Chondrocyte (in vitro differentiated cells): Measurements from ENCODE around the gene SLC27A3. TPM values are rescaled to one million over a fixed set of nuclear protein-coding genes. Genes with fewer than 3 reads are reported as not detected.
A peak's percentile ranks its signal among the peaks of the same experiment; 100 is the strongest.

Experiments used
- DNase-seq: peaks from one replicate; pipeline ENCODE4 v3.0.0; 2021; ENCODE audit warnings: mixed read lengths, low spot score
- H3K27ac Mint-ChIP-seq: one replicate; pipeline ENCODE4 v1.8.0; 2021; ENCODE audit warnings: mild to moderate bottlenecking, moderate library complexity, mixed read lengths; ENCODE audit not compliant: unreplicated experiment
- H3K27me3 Mint-ChIP-seq: 2 replicates; pipeline ENCODE4 v1.8.0; 2021; ENCODE audit warnings: low read depth, mixed read lengths
- H3K36me3 Mint-ChIP-seq: 2 replicates; pipeline ENCODE4 v1.8.0; 2021; ENCODE audit warnings: low read depth, mixed read lengths
- H3K4me1 Mint-ChIP-seq: 2 replicates; pipeline ENCODE4 v1.8.0; 2021; ENCODE audit warnings: low read depth, mild to moderate bottlenecking, mixed read lengths
- H3K4me3 Mint-ChIP-seq: one replicate; pipeline ENCODE4 v1.8.0; 2021; ENCODE audit warnings: mild to moderate bottlenecking, moderate library complexity, mixed read lengths; ENCODE audit not compliant: unreplicated experiment
- H3K9me3 Mint-ChIP-seq: 2 replicates; pipeline ENCODE4 v1.8.0; 2021; ENCODE audit warnings: low read depth, mixed read lengths
- CTCF ChIP-seq: fragments of 200-600 bp; sonication (generic); IDR thresholded peaks from 2 replicates; pipeline ENCODE4 v1.5.0; 2021; ENCODE audit warnings: antibody characterized with exemption, mild to moderate bottlenecking, moderate library complexity
- total RNA-seq: library from RNA; stranded (reverse); gene quantifications from 3 replicates; pipeline ENCODE4 v1.2.1, GENCODE V29; 2021

Gene SLC27A3
- total RNA-seq, 1 donor from 2014 or later = 11.6 TPM

- Mint-ChIP-seq H3K9me3 (no peaks in the 10 kb centered on the region), H3K27me3 (no peaks in the 10 kb centered on the region), H3K4me3 (no peak overlapping the region), H3K36me3 (peaks cover 35% of the 10 kb centered on the region), H3K27ac (no peak overlapping the region), H3K4me1 (peaks cover 29% of the 10 kb centered on the region)
- TF ChIP-seq CTCF = no peak
- DNase-seq = no peak
Measured at GRCh38 chr1:153745417-153745816, 29.8 kb upstream of the SLC27A3 start.

GRCh38 chr1:153746174-153746573, 29.0 kb upstream of the SLC27A3 start:
- H3K27me3 Mint-ChIP-seq = no peaks in the 10 kb centered on the region
- H3K4me1 Mint-ChIP-seq = peaks cover 29% of the 10 kb centered on the region
- no peaks in the 10 kb centered on the region for H3K9me3 Mint-ChIP-seq
- no peak overlapping the region for H3K27ac Mint-ChIP-seq
- H3K36me3 Mint-ChIP-seq = peaks cover 36% of the 10 kb centered on the region
- TF ChIP-seq CTCF = no peak
- H3K4me3 Mint-ChIP-seq = no peak overlapping the region
- no peak for DNase-seq

- TF ChIP-seq CTCF = no peak
- no peak overlapping the region for H3K27ac Mint-ChIP-seq
- H3K4me3 Mint-ChIP-seq = no peak overlapping the region
- H3K4me1 Mint-ChIP-seq = peaks cover 30% of the 10 kb centered on the region
- peaks cover 32% of the 10 kb centered on the region for H3K36me3 Mint-ChIP-seq
- no peaks in the 10 kb centered on the region for H3K27me3 Mint-ChIP-seq
- no peaks in the 10 kb centered on the region for H3K9me3 Mint-ChIP-seq
- no peak for DNase-seq
Measured at GRCh38 chr1:153748903-153749302, 26.3 kb upstream of the SLC27A3 start.

GRCh38 chr1:153749408-153750005, 25.7 kb upstream of the SLC27A3 start:
- Mint-ChIP-seq H3K27me3 (no peaks in the 10 kb centered on the region), H3K4me3 (no peak overlapping the region), H3K36me3 (peaks cover 32% of the 10 kb centered on the region), H3K9me3 (no peaks in the 10 kb centered on the region), H3K4me1 (peaks cover 30% of the 10 kb centered on the region), H3K27ac (peak overlapping the region; percentile 33)
- no peak for DNase-seq
- peak; percentile 94 for TF ChIP-seq CTCF

- Mint-ChIP-seq H3K27ac (no peak overlapping the region), H3K4me3 (no peak overlapping the region), H3K4me1 (peaks cover 30% of the 10 kb centered on the region), H3K27me3 (no peaks in the 10 kb centered on the region), H3K9me3 (no peaks in the 10 kb centered on the region), H3K36me3 (peaks cover 34% of the 10 kb centered on the region)
- TF ChIP-seq CTCF = no peak
- no peak for DNase-seq
Measured at GRCh38 chr1:153750026-153750995, 24.9 kb upstream of the SLC27A3 start.
